K562 (cell line): ENCODE results near the gene TRAPPC2L. TPM values are rescaled to one million over a fixed set of nuclear protein-coding genes. Genes with fewer than 3 reads are reported as not detected.

ENCODE experiments used
- ATAC-seq: fragments of 200-7000 bp; cut with Tn5 transposase; 3 replicates; pipeline ENCODE4 v1.9.1; 2020; ENCODE audit warnings: moderate library complexity
- BruUV-seq: library from RNA; stranded (reverse); fragments of 400-500 nt; replicated peaks from 2 replicates; lab custom pipeline; 2021; lab: Mats Ljungman, UMichigan
- CTCF ChIA-PET: fragments of 300-600 bp; formaldehyde crosslinking; extraction: SDS; loops from one replicate; lab custom pipeline; 2021; ENCODE audit warnings: low intra/inter-chr PET ratio; lab: Yijun Ruan, JAX
- POLR2A ChIA-PET: fragments of 300-600, 350-650 bp; sonication (Branson Sonifier 250); formaldehyde crosslinking; extraction: SDS; loops from one replicate; lab custom pipeline; 2021; ENCODE audit warnings: antibody characterized with exemption, inconsistent platforms; lab: Yijun Ruan, JAX
- DNase-seq, 4 experiments: peaks; one replicate each; pipeline versions ENCODE4 v3.0.0 to v3.0.0-alpha.2; 2011 to 2018; ENCODE audit warnings: low spot score in 3 of 4, mixed read lengths in 3 of 4; ENCODE audit errors: extremely low read depth in 1 of 4
- FAIRE-seq: peaks from 2 replicates; lab custom pipeline; 2011; peaks lifted over from hg19 to GRCh38; lab: Jason Lieb, UNC
- H2AFZ ChIP-seq: 2 replicates; pipeline ENCODE4 v1.6.0; 2011; ENCODE audit warnings: low read depth, low read length, control low read depth, inconsistent platforms
- H3K27ac ChIP-seq: fragments of 200-600 bp; 3 replicates; pipeline ENCODE4 v1.8.0; 2011; ENCODE audit warnings: low read depth, mild to moderate bottlenecking, control low read depth, inconsistent platforms, low read length, moderate library complexity, mixed read lengths; ENCODE audit errors: extremely low read depth
- H3K27me3 ChIP-seq, 2 experiments: fragments of 300-600 bp in 1 of 2; 2 replicates in 1 of 2; 3 replicates in 1 of 2; pipeline versions ENCODE4 v1.6.0 to v1.8.0; 2011; ENCODE audit warnings: inconsistent platforms in 2 of 2, low read length in 2 of 2, mild to moderate bottlenecking in 1 of 2, mixed read lengths in 1 of 2, moderate library complexity in 1 of 2; ENCODE audit not compliant: control insufficient read depth in 2 of 2, insufficient read depth in 2 of 2
- H3K36me3 ChIP-seq: fragments of 300-600 bp; 3 replicates; pipeline ENCODE4 v1.8.0; 2011; ENCODE audit warnings: mild to moderate bottlenecking, low read length, inconsistent platforms; ENCODE audit not compliant: control insufficient read depth, insufficient read depth
- H3K4me1 ChIP-seq, 2 experiments: fragments of 200-600 bp in 1 of 2; replicated peaks in 1 of 2; 2 replicates in 1 of 2; 3 replicates in 1 of 2; pipeline versions ENCODE4 v1.5.1 to v1.8.0; 2011; ENCODE audit warnings: inconsistent platforms in 2 of 2, low read length in 2 of 2, mild to moderate bottlenecking in 1 of 2, mixed read lengths in 1 of 2, moderate library complexity in 1 of 2; ENCODE audit not compliant: control insufficient read depth in 2 of 2, insufficient read depth in 2 of 2
- H3K4me2 ChIP-seq: 2 replicates; pipeline ENCODE4 v1.6.1; 2011; ENCODE audit warnings: low read length, control low read depth, inconsistent platforms, mixed read lengths; ENCODE audit not compliant: insufficient read depth
- H3K4me3 ChIP-seq: fragments of 200-600 bp; sonication (generic), shearing (Covaris generic); 2 replicates; pipeline ENCODE4 v1.5.1; 2016; ENCODE audit warnings: control low read depth, inconsistent platforms
- H3K79me2 ChIP-seq: fragments of 200-600 bp; 3 replicates; pipeline ENCODE4 v1.8.0; 2011; ENCODE audit warnings: low read length, inconsistent platforms; ENCODE audit not compliant: control insufficient read depth, insufficient read depth
- H3K9ac ChIP-seq, 2 experiments: 2 replicates each; pipeline versions ENCODE4 v1.6.0 to v1.6.1; 2011; ENCODE audit warnings: low read depth in 2 of 2, low read length in 2 of 2, control low read depth in 1 of 2, inconsistent platforms in 1 of 2, mild to moderate bottlenecking in 1 of 2, mixed read lengths in 1 of 2; ENCODE audit not compliant: insufficient read depth in 1 of 2
- H3K9me1 ChIP-seq: one replicate; pipeline ENCODE4 v1.6.0; 2011; ENCODE audit warnings: inconsistent platforms, mild to moderate bottlenecking, low read length, moderate library complexity; ENCODE audit not compliant: control insufficient read depth, insufficient read depth
- H3K9me3 ChIP-seq: replicated peaks from 2 replicates; pipeline ENCODE4 v1.5.1; 2011; ENCODE audit warnings: low read depth, low read length, inconsistent platforms; ENCODE audit not compliant: control insufficient read depth, insufficient read depth
- H4K20me1 ChIP-seq: replicated peaks from 2 replicates; pipeline ENCODE4 v1.6.1; 2011; ENCODE audit warnings: low read length, inconsistent platforms, mixed read lengths; ENCODE audit not compliant: control insufficient read depth, insufficient read depth
- BRCA1 ChIP-seq, 2 experiments: fragments of 450-650 bp in 1 of 2; sonication (generic) in 1 of 2; formaldehyde crosslinking in 1 of 2; IDR thresholded peaks; 2 replicates each; pipeline versions ENCODE4 v1.5.0 to v1.6.1; 2017 to 2020; ENCODE audit warnings: mild to moderate bottlenecking in 1 of 2, missing genetic modification reagents in 1 of 2
- CEBPG ChIP-seq, 3 experiments: fragments of 200-800 bp in 1 of 3; sonication (Bioruptor generic) in 1 of 3; sonication (generic) in 1 of 3; formaldehyde crosslinking in 1 of 3; IDR thresholded peaks in 2 of 3; conservative IDR thresholded peaks in 1 of 3; 2 replicates each; pipeline versions ENCODE4 v1.6.1 to v1.8.0; 2016 to 2022; ENCODE audit warnings: missing compliant biosample characterization in 2 of 3, missing genetic modification characterization in 2 of 3, mild to moderate bottlenecking in 1 of 3, missing genetic modification reagents in 1 of 3
- ETV6 ChIP-seq, 3 experiments: fragments of 150-350 bp in 1 of 3; sonication (generic) in 1 of 3; formaldehyde crosslinking in 1 of 3; IDR thresholded peaks; 2 replicates each; pipeline versions ENCODE4 v1.6.1 to v1.8.0; 2014 to 2022; ENCODE audit warnings: borderline replicate concordance in 2 of 3, low read depth in 2 of 3, antibody characterized with exemption in 1 of 3, low read length in 1 of 3, mild to moderate bottlenecking in 1 of 3, missing genetic modification reagents in 1 of 3
- HOXB6 ChIP-seq: fragments of 250-450 bp; sonication (Bioruptor Pico); IDR thresholded peaks from 2 replicates; pipeline ENCODE4 v1.5.1; 2022; ENCODE audit warnings: mild to moderate bottlenecking, borderline replicate concordance
- IRF1 ChIP-seq: sonication (generic); formaldehyde crosslinking; IDR thresholded peaks from 2 replicates; pipeline ENCODE4 v1.8.0; 2022; ENCODE audit warnings: missing genetic modification reagents, mild to moderate bottlenecking, borderline replicate concordance
- MECOM ChIP-seq: fragments of 250-450 bp; sonication (Bioruptor Pico); IDR thresholded peaks from 2 replicates; pipeline ENCODE4 v1.8.0; 2022; ENCODE audit warnings: inconsistent platforms
- NFYB ChIP-seq: IDR thresholded peaks from 2 replicates; pipeline ENCODE4 v1.6.1; 2011; ENCODE audit warnings: mild to moderate bottlenecking, moderate library complexity; ENCODE audit not compliant: insufficient read length; ENCODE audit errors: extremely low read depth
- POLR2G ChIP-seq: fragments of 200-400 bp; formaldehyde crosslinking; IDR thresholded peaks from 2 replicates; pipeline ENCODE4 v1.6.1; 2017; ENCODE audit warnings: low read depth, mild to moderate bottlenecking, antibody characterized with exemption, low read length, moderate library complexity
- RBM15 ChIP-seq: fragments of 200-400 bp; formaldehyde crosslinking; IDR thresholded peaks from 2 replicates; pipeline ENCODE4 v1.6.1; 2018; ENCODE audit warnings: mild to moderate bottlenecking, low read length, moderate library complexity; ENCODE audit not compliant: insufficient read depth
- SIRT6 ChIP-seq: IDR thresholded peaks from one replicate; pipeline ENCODE4 v1.6.1; 2012; ENCODE audit warnings: low read depth, mild to moderate bottlenecking, control low read depth, inconsistent platforms, low read length, moderate library complexity
- SMARCE1 ChIP-seq: fragments of 450-650 bp; IDR thresholded peaks from 2 replicates; pipeline ENCODE4 v1.7.1; 2016; ENCODE audit warnings: mild to moderate bottlenecking
- TEAD4 ChIP-seq, 2 experiments: sonication (generic) in 1 of 2; formaldehyde crosslinking in 1 of 2; IDR thresholded peaks; 2 replicates each; pipeline versions ENCODE4 v1.6.1 to v1.8.0; 2012 to 2022; ENCODE audit warnings: borderline replicate concordance in 1 of 2, inconsistent platforms in 1 of 2, low read length in 1 of 2, mild to moderate bottlenecking in 1 of 2, missing genetic modification reagents in 1 of 2
- ZNF57 ChIP-seq: fragments of 450-650 bp; formaldehyde crosslinking; IDR thresholded peaks from 2 replicates; pipeline ENCODE4 v1.4.0; 2020; ENCODE audit warnings: mild to moderate bottlenecking, moderate library complexity
- ZNF586 ChIP-seq: fragments of 450-650 bp; formaldehyde crosslinking; conservative IDR thresholded peaks from 2 replicates; pipeline ENCODE4 v1.4.0; 2020; ENCODE audit warnings: mild to moderate bottlenecking, moderate library complexity
- WGBS: fragments of 100-300 bp; shearing (Covaris generic); methylation state at CpG from one replicate; pipeline ENCODE4 v1.1.6; 2016; ENCODE audit warnings: low coverage, mixed read lengths; ENCODE audit not compliant: insufficient coverage; ENCODE audit errors: missing lambda C conversion rate; 5-methylcytosine and 5-hydroxymethylcytosine counted together
- in situ Hi-C: fragments of 300-500 bp; cut with MboI; formaldehyde crosslinking; loops from 4 replicates; pipeline ENCODE4 v1.15.0; 2018; ENCODE audit warnings: inconsistent platforms, mixed read lengths
- intact Hi-C: fragments of 100-400 bp; cut with micrococcal nuclease; formaldehyde crosslinking; loops from 2 replicates; pipeline ENCODE4 v1.14.2; 2022
- polyA plus RNA-seq, 8 experiments: library from polyadenylated mRNA; depleted of rRNA in 4 of 8; stranded (reverse) in 5 of 8; unstranded in 3 of 8; fragments of >200 nt; fragmentation: Nextera tagmentation in 2 of 8; fragmentation: Illumina TruSeq in 1 of 8; extraction: Ambion mirVana in 2 of 8; extraction: Trizol in 1 of 8; gene quantifications; 2 replicates each; pipeline versions ENCODE4 v1.2.1 to v1.2.3, GENCODE V29; 2011 to 2014; ENCODE audit warnings: inconsistent platforms in 1 of 8, missing spikeins in 1 of 8
- total RNA-seq, 7 experiments: library from RNA; depleted of rRNA in 6 of 7; stranded (reverse); fragments of >200 nt in 6 of 7; fragmentation: Illumina TruSeq in 2 of 7; extraction: Trizol in 2 of 7; gene quantifications; 2 replicates each; pipeline versions ENCODE4 v1.2.1 to v1.2.3, GENCODE V29; 2011 to 2021; ENCODE audit warnings: low replicate concordance in 1 of 7
- TF ChIP-seq, protein P1 (sequence below): sonication (generic); formaldehyde crosslinking; IDR thresholded peaks from 2 replicates; pipeline ENCODE4 v1.9.0; 2022; ENCODE audit warnings: mild to moderate bottlenecking, missing genetic modification reagents

Gene TRAPPC2L
- total and polyA plus RNA-seq, 9 of the 15 experiments (the other 6 are each of a cell fraction or from before 2014, with no cell fraction given): 60.4 to 398 (median 97.5) TPM

GRCh38 chr16:88865310-88865709, 8.4 kb downstream of the TRAPPC2L start:
- POLR2A ChIA-PET: interaction anchor here (0.7 to 1.7 kb wide), 3 partner anchors 9 to 53 kb away, joined by 3 to 5 read pairs (median 4); partner anchors contain the start of genes GALNS and TRAPPC2L
- in situ Hi-C loops: no loop called here
- WGBS: 58% methylated on average over 13 of the region's 14 CpGs

More at GRCh38 chr16:88865310-88865709, 8.4 kb downstream of the TRAPPC2L start:
- H2AFZ ChIP-seq: no peak overlapping the region
- no peaks in the 10 kb centered on the region for H3K9me1 ChIP-seq
- H3K4me3 ChIP-seq: no peak overlapping the region
- no peak overlapping the region for H3K4me2 ChIP-seq
- DNase-seq: no peak
- no peak for ATAC-seq
- no TSS peak for BruUV-seq
- H3K79me2 ChIP-seq: no peaks in the 10 kb centered on the region
- CTCF ChIA-PET: no interaction called here
- peaks cover 18% of the 10 kb centered on the region; the same call in 2 of the 3 replicates for H3K36me3 ChIP-seq
- no peaks in the 10 kb centered on the region for H3K27me3 ChIP-seq
- H3K9me3 ChIP-seq: no peaks in the 10 kb centered on the region
- intact Hi-C loops: no loop called here
- FAIRE-seq: no peak
- no peak overlapping the region for H3K9ac ChIP-seq
- H4K20me1 ChIP-seq: 0 out of 2 replicates have a peak, but pooled peaks cover 4% of the 10 kb centered on the region
- TF ChIP-seq, protein P1, sequence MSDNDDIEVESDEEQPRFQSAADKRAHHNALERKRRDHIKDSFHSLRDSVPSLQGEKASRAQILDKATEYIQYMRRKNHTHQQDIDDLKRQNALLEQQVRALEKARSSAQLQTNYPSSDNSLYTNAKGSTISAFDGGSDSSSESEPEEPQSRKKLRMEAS (CRISPR knock-in tag): no peak
- TF ChIP-seq NFYB: no peak
- TF ChIP-seq RBM15: no peak
- no peak for TF ChIP-seq SMARCE1
- no peak for TF ChIP-seq ZNF586 (CRISPR knock-in tag)
- no peak for TF ChIP-seq TEAD4 (IDR thresholded peaks at IDR 0.05; ENCODE audit: low read length)
- no peak for TF ChIP-seq TEAD4 (CRISPR knock-in tag; IDR thresholded peaks at IDR 0.05; ENCODE audit: borderline replicate concordance)
- no peak for TF ChIP-seq CEBPG (CRISPR knock-in tag; IDR thresholded peaks at IDR 0.05)
- no peak for TF ChIP-seq CEBPG (tag; conservative IDR thresholded peaks at IDR 0.05 in 1 of 2, IDR thresholded peaks at IDR 0.05 in 1 of 2)
- no peak for TF ChIP-seq IRF1 (CRISPR knock-in tag)
- TF ChIP-seq BRCA1 (IDR thresholded peaks at IDR 0.05): no peak
- no peak for TF ChIP-seq BRCA1 (CRISPR knock-in tag; IDR thresholded peaks at IDR 0.05)
- no peak for TF ChIP-seq POLR2G
- no peak for TF ChIP-seq MECOM (CRISPR knock-in tag)
- no peak for TF ChIP-seq HOXB6
- TF ChIP-seq ZNF57 (CRISPR knock-in tag): no peak
- TF ChIP-seq ETV6 (IDR thresholded peaks at IDR 0.05; ENCODE audit: borderline replicate concordance in 1 of 2, low read depth in 2 of 2, low read length in 1 of 2): no peak
- no peak for TF ChIP-seq ETV6 (CRISPR knock-in tag; IDR thresholded peaks at IDR 0.05; ENCODE audit: borderline replicate concordance)
- TF ChIP-seq SIRT6: no peak
- H3K27ac ChIP-seq: no peak overlapping the region
- peaks cover 0 to 67% of the 10 kb centered on the region in 2 experiments; a peak in 2 of 5 replicates for H3K4me1 ChIP-seq
